GM21367 (cell line): ENCODE data around the gene CSF1.
"Not testable (repeated sequence)": the region's sequence is repeated elsewhere in the genome, so short reads cannot be mapped to it uniquely, and the experiment has no call there.

Experiments used
- ATAC-seq: cut with Tn5 transposase; IDR thresholded peaks from one replicate; pipeline ENCODE4 v1.9.1; 2021; ENCODE audit not compliant: unreplicated experiment

CSF1 gene

GRCh38 chr1:109932679-109933078, 22.0 kb downstream of the CSF1 start:
- ATAC-seq = no peak

GRCh38 chr1:109933856-109934711, 23.4 kb downstream of the CSF1 start:
- ATAC-seq = no peak

DNA sequence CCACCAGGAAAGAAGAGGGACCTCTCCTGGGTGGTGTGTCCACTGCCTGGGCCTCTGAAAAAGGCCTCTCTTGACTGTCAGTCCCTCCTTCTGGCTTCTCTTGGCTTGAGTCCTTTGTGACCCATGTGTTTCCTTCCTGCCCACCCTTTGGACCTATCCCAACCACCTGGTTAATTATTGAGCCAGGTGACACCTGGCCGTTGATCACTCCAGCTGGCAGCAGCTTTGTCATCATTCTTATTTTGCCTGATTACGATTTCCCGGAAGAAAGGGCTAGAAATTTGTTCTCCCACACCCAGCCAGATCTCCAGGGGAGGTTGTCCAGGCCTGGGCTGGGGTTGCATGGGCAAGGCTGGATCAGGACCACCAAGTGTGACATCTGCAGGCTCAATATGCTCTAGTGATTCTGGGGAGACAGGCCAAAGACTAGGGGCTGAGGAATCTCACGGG, 24.8 kb downstream of the CSF1 start:
- ATAC-seq = no peak

DNA sequence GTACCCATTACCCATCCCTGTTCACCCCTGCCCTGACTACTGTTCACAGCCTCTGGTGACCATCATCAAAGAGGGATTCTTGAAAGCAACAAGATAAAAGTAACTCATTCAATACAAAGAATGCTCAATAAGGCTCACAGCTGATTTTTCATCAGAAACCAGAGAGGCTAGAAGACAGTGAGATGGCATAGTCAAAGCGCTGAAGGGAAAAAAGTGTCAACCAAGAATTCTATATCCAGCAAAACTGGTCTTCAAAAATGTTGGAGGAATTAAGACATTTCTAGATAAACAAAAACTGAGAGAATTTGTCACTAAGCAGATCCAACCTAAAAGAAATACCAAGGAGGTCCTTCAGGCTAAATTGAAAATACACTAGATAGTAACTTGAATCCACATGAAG, 27.1 kb downstream of the CSF1 start:
- ATAC-seq = no peak

GRCh38 chr1:109938556-109938955, 27.9 kb downstream of the CSF1 start:
- no peak for ATAC-seq

- no peak for ATAC-seq
Observed at GRCh38 chr1:109942434-109942833, 31.8 kb downstream of the CSF1 start.

DNA sequence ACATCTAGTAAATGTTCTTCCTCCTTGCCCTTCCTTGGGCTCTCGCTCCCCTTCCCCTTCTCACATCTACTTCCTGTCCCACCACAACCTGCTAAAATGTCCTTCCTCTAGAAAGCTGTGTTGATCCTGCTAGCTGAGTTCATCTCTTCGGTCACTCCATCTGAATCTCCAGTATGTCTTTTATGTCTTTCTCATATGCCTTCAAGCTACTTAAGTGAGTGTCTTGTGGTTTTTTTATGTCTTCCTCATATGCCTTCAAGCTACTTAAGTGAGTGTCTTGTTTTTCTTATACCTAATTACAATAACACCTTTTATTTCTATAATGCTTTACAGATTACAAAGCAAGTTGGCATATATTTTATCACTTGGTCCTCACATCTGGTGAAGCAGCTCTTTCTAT, 33.9 kb downstream of the CSF1 start:
- no peak for ATAC-seq

- no peak for ATAC-seq
Observed at GRCh38 chr1:109946511-109946910, 35.9 kb downstream of the CSF1 start.

GRCh38 chr1:109947582-109948284, 37.1 kb downstream of the CSF1 start:
- ATAC-seq = no peak

GRCh38 chr1:109948285-109948630, 37.6 kb downstream of the CSF1 start:
- ATAC-seq = no peak

- no peak for ATAC-seq
Observed at GRCh38 chr1:109950038-109950437, 39.4 kb downstream of the CSF1 start.

DNA sequence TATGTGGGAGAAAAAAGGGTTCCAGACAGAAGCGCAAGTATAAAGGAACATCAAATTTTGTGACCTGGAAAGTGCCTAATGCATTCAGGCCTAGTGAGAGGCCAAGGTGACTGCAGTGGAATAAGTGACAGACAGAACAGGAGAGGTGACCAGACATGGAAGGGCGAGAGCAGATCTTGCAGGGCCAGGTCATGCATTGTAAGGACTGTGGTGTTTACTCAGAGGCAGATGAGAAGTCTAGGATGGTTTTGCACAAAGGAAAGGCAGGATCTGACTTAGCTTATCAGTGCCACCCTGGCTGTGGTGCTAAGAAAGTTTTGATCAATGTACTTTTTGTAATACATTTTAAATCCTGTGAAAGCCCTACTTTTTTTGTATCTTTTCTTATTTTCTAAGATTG, 39.9 kb downstream of the CSF1 start:
- no peak for ATAC-seq

- not testable (repeated sequence) for ATAC-seq
Observed at GRCh38 chr1:109951501-109951900, 40.9 kb downstream of the CSF1 start.

DNA sequence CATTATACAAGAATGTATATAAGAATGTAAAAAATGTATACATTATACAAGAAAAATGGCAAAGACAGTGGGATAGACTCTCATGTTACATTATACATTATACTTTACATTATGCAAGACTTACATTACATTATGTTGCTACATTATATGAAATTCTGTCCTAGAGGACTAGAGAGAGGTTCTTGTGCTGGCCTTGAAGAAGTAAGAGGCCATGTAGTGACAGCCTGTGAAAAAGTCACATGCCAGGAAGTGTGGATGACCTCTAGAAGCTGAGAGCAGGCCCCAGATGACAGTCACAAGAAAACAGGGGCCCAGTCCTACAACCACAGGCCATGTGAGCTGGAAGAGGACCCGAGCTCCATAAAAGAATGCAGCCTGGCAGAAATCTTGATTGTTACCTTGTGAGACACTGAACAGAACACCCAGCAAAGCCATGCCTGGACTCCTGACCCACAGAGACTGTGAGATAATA, 43.4 kb downstream of the CSF1 start:
- ATAC-seq = no peak

- ATAC-seq = no peak
Observed at GRCh38 chr1:109959632-109959973, 49.0 kb downstream of the CSF1 start.

- ATAC-seq = no peak
Observed at GRCh38 chr1:109959974-109960744, 49.5 kb downstream of the CSF1 start.

- no peak for ATAC-seq
Observed at GRCh38 chr1:109960745-109961094, 50.1 kb downstream of the CSF1 start.

GRCh38 chr1:109963864-109964263, 53.2 kb downstream of the CSF1 start:
- ATAC-seq = no peak

GRCh38 chr1:109969146-109969829, 58.6 kb downstream of the CSF1 start:
- ATAC-seq = no peak

DNA sequence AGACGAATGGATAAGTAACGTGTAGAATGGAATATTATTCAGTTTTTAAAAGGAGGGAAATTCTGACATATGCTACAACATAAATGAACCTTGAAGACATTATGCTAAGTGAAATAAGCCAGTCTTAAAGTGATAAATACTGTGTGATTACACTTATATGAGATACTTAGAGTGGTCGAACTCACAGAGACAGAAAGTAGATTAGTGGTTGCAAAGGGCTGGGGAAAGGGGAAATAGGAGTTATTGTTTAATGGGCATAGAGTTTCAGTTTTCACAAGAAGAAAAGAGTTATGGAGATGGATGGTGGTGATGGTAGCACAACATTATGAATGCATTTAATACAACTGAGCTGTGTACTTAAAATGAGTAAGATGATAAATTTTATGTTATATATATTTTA, 59.3 kb downstream of the CSF1 start:
- no peak for ATAC-seq

DNA sequence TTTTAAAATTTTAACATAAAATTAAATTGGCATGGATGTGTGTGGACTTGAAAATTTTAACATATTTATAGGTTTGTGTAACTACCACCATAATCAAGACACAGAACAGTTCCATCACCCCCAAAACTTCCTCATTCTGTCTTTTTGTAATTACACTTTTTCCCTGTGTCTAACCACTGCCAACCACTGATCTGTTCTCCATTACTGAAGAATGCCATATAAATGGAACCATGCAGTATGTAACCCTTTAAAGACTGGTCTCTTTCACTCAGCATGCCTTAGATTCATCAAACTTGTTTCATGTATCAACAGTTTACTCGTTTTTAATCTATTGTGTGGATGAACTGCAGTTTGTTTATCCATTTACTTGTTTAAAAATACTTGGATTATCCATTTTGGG, 60.9 kb downstream of the CSF1 start:
- ATAC-seq = no peak
